ENCODE results near the gene FRS2. TPM values are rescaled to one million over a fixed set of nuclear protein-coding genes. Genes with fewer than 3 reads are reported as not detected.
"Not testable (repeated sequence)": the region's sequence is repeated elsewhere in the genome, so short reads cannot be mapped to it uniquely, and the experiment has no call there.

Gene FRS2
- total RNA-seq, 8 experiments from 2014 or later = 20.9 to 49.0 (median 32.6) TPM

DNA sequence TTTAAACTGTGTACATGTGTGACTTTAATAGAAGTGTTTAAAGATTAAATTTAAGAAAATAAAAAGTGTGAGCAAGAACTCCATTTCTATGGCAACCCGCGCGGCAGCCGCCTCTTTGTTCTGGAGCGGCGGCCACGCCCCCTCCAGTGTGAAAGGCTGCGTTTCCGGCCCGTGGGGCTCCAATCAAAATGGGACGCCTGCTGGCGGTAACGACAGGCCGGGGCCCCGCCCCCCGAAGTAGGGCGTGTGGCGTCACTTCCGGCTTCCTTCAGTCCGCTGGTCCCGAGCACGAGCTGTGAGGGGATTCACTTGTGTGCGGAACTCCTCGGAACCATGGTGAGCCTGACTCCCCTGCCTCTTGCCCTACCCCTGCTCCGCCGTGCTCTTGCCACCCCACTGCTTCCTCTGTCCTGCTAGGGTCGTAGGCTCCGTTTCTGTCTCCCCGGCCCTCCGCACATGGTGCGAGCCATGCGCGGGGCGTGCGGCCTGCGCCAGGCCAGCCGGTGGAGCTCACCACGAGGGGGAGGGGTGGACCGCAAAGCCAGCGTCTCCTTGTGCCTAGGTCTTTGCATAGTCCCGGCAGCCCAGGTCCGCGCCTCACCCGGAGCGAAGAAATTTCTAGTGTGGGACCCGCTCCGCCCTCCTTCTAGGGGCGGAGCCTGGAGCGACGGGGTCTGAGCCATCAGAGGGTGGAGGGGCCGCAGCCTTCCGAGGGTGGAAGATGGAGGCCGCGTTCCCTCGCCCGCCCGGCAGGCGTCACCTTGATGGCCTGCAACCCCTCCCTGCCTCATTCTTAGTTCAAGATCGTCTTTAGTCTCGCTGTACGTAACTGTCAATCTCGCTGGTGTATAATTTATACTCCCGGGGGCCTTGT lies 115.2 kb downstream of the FRS2 start, which contains the start of gene CCT2:
TSS of gene CCT2 (plus strand) at position 271 of the 874 bp plus-strand sequence. CDS start at position 334, 63 bp downstream.
- peak within 1 kb of the TSS; percentile 89 to 91 for H3K27ac ChIP-seq
- 0 to 4% (median 1%) methylated on average over 1 to 24 of the region's 63 CpGs; no CpG with 5 or more reads in 1 of the 10 experiments for WGBS, 10 experiments
- peak within 1 kb of the TSS; percentile 66 to 97 (median 86) for H3K4me3 ChIP-seq
- peaks cover 6 to 7% of the 10 kb centered on the region in 2 donors for H3K4me1 ChIP-seq (replicated peaks in 1 of 2)
- ATAC-seq (replicated peaks in 6 of 8) = peak; percentile 92 to 96 (median 94)
- in situ Hi-C loops (cut with MboI; ENCODE audit: low pct_unique_long_range_greater_than_20kb in 2 of 9, low sequenced_read_pairs in 9 of 9, unreplicated experiment in 9 of 9) = loop anchor here in 1 of 9 experiments (25.0 kb wide), 1 partner anchor 198 kb away; no protein-coding TSS in a partner anchor

DNA sequence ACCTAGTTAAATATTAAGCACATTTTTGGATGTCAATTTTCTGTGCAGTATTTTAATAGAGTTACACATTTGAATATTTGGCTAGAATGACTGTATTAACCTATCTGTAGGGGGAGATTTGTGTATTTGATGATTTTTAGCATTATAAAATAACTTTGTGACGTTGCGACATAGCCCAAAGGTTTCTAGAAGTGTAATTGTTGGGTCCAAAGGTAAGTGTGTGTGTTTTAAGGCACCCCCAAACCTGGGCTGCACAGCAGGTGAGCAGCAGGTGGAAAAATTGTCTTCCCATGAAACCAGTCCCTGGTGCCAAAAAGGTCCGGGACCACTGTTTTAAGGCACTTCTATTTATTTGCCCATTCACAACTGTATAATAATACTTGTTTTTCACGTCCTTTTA lies 118.3 kb downstream of the FRS2 start:
- WGBS, 10 experiments = 67 to 100% (median 100%) methylated on average over 1 to 4 of the region's 4 CpGs; no CpG with 5 or more reads in 3 of the 10 experiments
- Histone ChIP-seq H3K27ac (no peak overlapping the region), H3K4me1 (replicated peaks in 1 of 2) (peaks cover 6 to 7% of the 10 kb centered on the region in 2 donors), H3K4me3 (no peak overlapping the region)
- in situ Hi-C loops (cut with MboI; ENCODE audit: low pct_unique_long_range_greater_than_20kb in 2 of 9, low sequenced_read_pairs in 9 of 9, unreplicated experiment in 9 of 9) = loop anchor here in 1 of 9 experiments (25.0 kb wide), 1 partner anchor 201 kb away; no protein-coding TSS in a partner anchor
- ATAC-seq (replicated peaks in 6 of 8) = no peak

- in situ Hi-C loops (cut with MboI; ENCODE audit: low pct_unique_long_range_greater_than_20kb in 2 of 9, low sequenced_read_pairs in 9 of 9, unreplicated experiment in 9 of 9) = loop anchor here in 1 of 9 experiments (25.0 kb wide), 1 partner anchor 202 kb away; no protein-coding TSS in a partner anchor
Observed at GRCh38 chr12:69589082-69589481, 118.9 kb downstream of the FRS2 start.

DNA sequence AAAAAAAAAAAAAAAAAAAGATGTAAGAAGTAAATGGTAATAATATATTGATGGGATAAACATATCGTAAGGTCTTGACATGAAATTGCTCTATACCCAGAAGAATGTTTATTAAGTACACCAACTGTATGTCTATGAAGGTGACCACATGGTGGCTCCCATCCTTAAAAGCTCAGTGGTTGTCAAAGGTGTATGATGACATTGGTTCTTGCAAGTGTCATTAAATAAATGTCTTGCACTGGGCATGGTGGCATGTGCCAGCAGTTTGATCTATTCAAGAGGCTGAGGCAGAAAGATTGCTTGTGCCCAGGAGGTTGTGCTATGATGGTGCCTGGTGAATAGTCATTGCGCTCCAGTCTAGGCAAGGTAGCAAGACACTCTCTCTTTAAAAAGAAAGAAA lies 125.5 kb downstream of the FRS2 start:
- H3K4me3 ChIP-seq = no peak overlapping the region
- in situ Hi-C loops (cut with MboI; ENCODE audit: low pct_unique_long_range_greater_than_20kb in 2 of 9, low sequenced_read_pairs in 9 of 9, unreplicated experiment in 9 of 9) = loop anchor here in 1 of 9 experiments (25.0 kb wide), 1 partner anchor 208 kb away; no protein-coding TSS in a partner anchor
- H3K27ac ChIP-seq = no peak overlapping the region
- WGBS, 10 experiments = 71 to 100% (median 97%) methylated on average over 1 to 2 of the region's 2 CpGs; no CpG with 5 or more reads in 2 of the 10 experiments
- H3K4me1 ChIP-seq (replicated peaks in 1 of 2) = no peaks in the 10 kb centered on the region
- no peak for ATAC-seq (replicated peaks in 6 of 8)

More at GRCh38 chr12:69589082-69589481, 118.9 kb downstream of the FRS2 start:
- Histone ChIP-seq H3K4me3 (no peak overlapping the region), H3K27ac (no peak overlapping the region), H3K4me1 (replicated peaks in 1 of 2) (peaks cover 6 to 7% of the 10 kb centered on the region in 2 donors)
- ATAC-seq (replicated peaks in 6 of 8) = no peak
- WGBS, 10 experiments = 67 to 100% (median 95%) methylated on average over 1 to 2 of the region's 2 CpGs; no CpG with 5 or more reads in 4 of the 10 experiments

DNA sequence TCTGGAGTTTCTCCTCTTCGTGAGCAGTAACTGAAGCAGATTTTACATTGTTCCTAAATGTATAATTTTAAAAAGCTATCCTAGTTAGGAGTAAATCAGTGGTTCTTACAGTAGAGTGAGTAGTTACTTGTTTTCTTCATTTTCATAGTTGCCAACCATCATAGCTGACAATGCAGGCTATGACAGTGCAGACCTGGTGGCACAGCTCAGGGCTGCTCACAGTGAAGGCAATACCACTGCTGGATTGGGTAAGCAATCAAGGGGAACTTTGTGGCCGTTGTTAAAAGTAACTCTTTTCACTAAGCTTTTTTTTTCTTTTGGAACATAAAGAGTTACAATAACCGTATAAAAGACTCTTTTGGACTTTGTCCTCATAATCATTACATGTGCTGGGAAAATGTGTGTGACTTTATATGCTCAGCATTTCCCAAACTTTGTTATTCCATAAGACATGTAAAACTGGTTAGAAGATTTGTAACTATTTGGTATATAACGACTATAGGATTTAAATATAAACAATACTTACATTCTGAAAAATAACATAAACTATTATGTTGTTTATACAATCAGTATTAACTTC lies 128.1 kb downstream of the FRS2 start:
- Histone ChIP-seq H3K4me1 (replicated peaks in 1 of 2) (no peaks in the 10 kb centered on the region), H3K27ac (no peak overlapping the region), H3K4me3 (no peak overlapping the region)
- ATAC-seq (replicated peaks in 6 of 8) = no peak
- WGBS, 10 experiments = 59 to 100% (median 82%) methylated on average over 1 to 4 of the region's 4 CpGs
- in situ Hi-C loops (cut with MboI; ENCODE audit: low pct_unique_long_range_greater_than_20kb in 2 of 9, low sequenced_read_pairs in 9 of 9, unreplicated experiment in 9 of 9) = loop anchor here in 1 of 9 experiments (25.0 kb wide), 1 partner anchor 211 kb away; no protein-coding TSS in a partner anchor

- Histone ChIP-seq H3K4me1 (replicated peaks in 1 of 2) (no peaks in the 10 kb centered on the region), H3K4me3 (no peak overlapping the region), H3K27ac (no peak overlapping the region)
- ATAC-seq (replicated peaks in 6 of 8) = no peak
- in situ Hi-C loops (cut with MboI; ENCODE audit: low pct_unique_long_range_greater_than_20kb in 2 of 9, low sequenced_read_pairs in 9 of 9, unreplicated experiment in 9 of 9) = no loop called here
Observed at GRCh38 chr12:69600804-69601203, 130.6 kb downstream of the FRS2 start.

DNA sequence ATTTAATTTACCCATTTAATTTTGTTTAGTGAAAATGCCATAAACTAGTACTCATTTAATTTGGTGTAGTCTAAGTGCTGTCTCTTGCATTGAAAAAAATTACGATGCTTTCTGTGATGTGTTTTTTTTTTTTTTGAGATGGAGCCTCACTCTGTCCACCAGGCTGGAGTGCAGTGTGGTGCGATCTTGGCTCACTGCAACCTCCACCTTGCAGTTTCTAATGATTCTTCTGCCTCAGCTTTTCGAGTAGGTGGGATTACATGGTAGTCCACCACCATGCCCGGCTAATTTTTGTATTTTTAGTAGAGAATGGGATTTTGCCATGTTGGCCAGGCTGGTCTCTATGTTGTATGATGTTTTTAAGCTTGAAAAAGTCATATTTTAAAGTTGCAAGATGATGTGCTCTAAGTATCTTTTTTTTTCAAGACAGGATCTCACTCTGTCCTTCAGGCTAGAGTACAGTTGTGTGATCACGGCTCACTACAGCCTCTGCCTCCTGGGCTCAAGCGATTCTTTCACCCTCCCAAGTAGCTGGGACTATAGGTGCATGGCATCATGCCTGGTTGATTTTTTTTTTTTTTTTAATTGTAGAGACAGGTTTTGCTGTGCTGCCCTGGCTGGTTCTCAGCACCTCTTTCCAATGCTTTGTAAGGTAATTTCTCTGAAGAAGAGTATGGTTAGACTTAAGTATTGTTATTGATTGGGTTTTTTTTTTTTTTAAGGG lies 131.9 kb downstream of the FRS2 start:
- Histone ChIP-seq H3K4me1 (replicated peaks in 1 of 2) (no peaks in the 10 kb centered on the region), H3K27ac (no peak overlapping the region), H3K4me3 (no peak overlapping the region)
- ATAC-seq (replicated peaks in 6 of 8) = no peak
- 77 to 100% (median 95%) methylated on average over 2 to 5 of the region's 6 CpGs for WGBS, 10 experiments
- in situ Hi-C loops (cut with MboI; ENCODE audit: low pct_unique_long_range_greater_than_20kb in 2 of 9, low sequenced_read_pairs in 9 of 9, unreplicated experiment in 9 of 9) = no loop called here

GRCh38 chr12:69602954-69603353 lies 132.8 kb downstream of the FRS2 start:
- in situ Hi-C loops (cut with MboI; ENCODE audit: low pct_unique_long_range_greater_than_20kb in 2 of 9, low sequenced_read_pairs in 9 of 9, unreplicated experiment in 9 of 9) = no loop called here
- Histone ChIP-seq H3K4me3 (no peak overlapping the region), H3K27ac (no peak overlapping the region), H3K4me1 (replicated peaks in 1 of 2) (no peaks in the 10 kb centered on the region)
- peak in 1 of 8 experiments; percentile 22 for ATAC-seq (replicated peaks in 6 of 8)

DNA sequence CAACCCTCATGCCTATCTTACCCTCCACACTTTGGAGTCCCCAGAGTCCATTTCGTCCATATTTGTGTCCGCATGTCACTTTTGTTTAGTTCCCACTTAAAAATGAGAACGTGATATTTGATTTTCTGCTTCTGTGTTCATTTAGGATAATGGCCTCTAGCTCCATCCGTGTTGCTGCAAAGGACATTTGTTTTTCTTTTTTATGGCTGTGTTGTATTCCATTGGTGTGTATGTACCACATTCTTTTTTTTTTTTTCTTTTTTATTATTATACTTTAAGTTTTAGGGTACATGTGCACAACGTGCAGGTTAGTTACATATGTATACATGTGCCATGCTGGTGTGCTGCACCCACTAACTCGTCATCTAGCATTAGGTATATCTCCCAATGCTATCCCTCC lies 133.4 kb downstream of the FRS2 start:
- ATAC-seq (replicated peaks in 6 of 8); H3K4me1 ChIP-seq (replicated peaks in 1 of 2); in situ Hi-C loops (cut with MboI; ENCODE audit: low pct_unique_long_range_greater_than_20kb in 2 of 9, low sequenced_read_pairs in 9 of 9, unreplicated experiment in 9 of 9); H3K27ac ChIP-seq; H3K4me3 ChIP-seq: not testable (repeated sequence)
- 85 to 100% (median 98%) methylated on average over 3 to 5 of the region's 6 CpGs; no CpG with 5 or more reads in 1 of the 10 experiments for WGBS, 10 experiments

GRCh38 chr12:69604275-69604674 lies 134.1 kb downstream of the FRS2 start:
- 17 to 93% (median 70%) methylated on average over 1 to 2 of the region's 3 CpGs; no CpG with 5 or more reads in 6 of the 10 experiments for WGBS, 10 experiments
- ATAC-seq (replicated peaks in 6 of 8); H3K4me1 ChIP-seq (replicated peaks in 1 of 2); in situ Hi-C loops (cut with MboI; ENCODE audit: low pct_unique_long_range_greater_than_20kb in 2 of 9, low sequenced_read_pairs in 9 of 9, unreplicated experiment in 9 of 9); H3K27ac ChIP-seq; H3K4me3 ChIP-seq: not testable (repeated sequence)

GRCh38 chr12:69608114-69608513 lies 137.9 kb downstream of the FRS2 start:
- in situ Hi-C loops (cut with MboI; ENCODE audit: low pct_unique_long_range_greater_than_20kb in 2 of 9, low sequenced_read_pairs in 9 of 9, unreplicated experiment in 9 of 9) = no loop called here
- Histone ChIP-seq H3K27ac (no peak overlapping the region), H3K4me1 (replicated peaks in 1 of 2) (no peaks in the 10 kb centered on the region), H3K4me3 (no peak overlapping the region)
- ATAC-seq (replicated peaks in 6 of 8) = peak in 1 of 8 experiments; percentile 36
- WGBS, 10 experiments = 29 to 92% (median 75%) methylated on average over 2 of the region's 2 CpGs; no CpG with 5 or more reads in 1 of the 10 experiments

GRCh38 chr12:69610126-69610525 lies 139.9 kb downstream of the FRS2 start:
- ATAC-seq (replicated peaks in 6 of 8) = no peak
- Histone ChIP-seq H3K27ac (no peak overlapping the region), H3K4me3 (no peak overlapping the region), H3K4me1 (replicated peaks in 1 of 2) (no peaks in the 10 kb centered on the region)
- in situ Hi-C loops (cut with MboI; ENCODE audit: low pct_unique_long_range_greater_than_20kb in 2 of 9, low sequenced_read_pairs in 9 of 9, unreplicated experiment in 9 of 9) = no loop called here
- WGBS, 10 experiments = 80 to 100% (median 92%) methylated on average over 2 to 8 of the region's 15 CpGs; no CpG with 5 or more reads in 4 of the 10 experiments
